Measurements from ENCODE around the gene FAM117B.

DNA sequence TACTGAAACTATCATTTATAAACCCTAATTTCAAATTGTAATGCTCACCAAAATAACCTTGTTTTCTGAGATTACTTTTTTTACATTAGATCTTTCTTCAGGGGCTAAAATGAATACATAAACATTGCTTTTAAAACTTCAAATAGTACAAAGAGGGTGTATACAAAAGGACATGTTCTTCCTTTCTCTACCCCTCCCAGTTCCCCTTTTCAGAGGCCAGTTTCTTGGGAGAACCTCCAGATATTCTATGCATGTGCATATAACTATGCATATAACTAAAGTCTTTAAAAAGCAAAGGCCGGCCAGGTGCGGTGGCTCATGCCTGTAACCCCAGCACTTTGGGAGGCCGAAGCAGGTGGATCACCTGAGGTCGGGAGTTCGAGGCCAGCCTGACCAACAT, 10.6 kb upstream of the FAM117B start:
- TF ChIP-seq, protein P1, sequence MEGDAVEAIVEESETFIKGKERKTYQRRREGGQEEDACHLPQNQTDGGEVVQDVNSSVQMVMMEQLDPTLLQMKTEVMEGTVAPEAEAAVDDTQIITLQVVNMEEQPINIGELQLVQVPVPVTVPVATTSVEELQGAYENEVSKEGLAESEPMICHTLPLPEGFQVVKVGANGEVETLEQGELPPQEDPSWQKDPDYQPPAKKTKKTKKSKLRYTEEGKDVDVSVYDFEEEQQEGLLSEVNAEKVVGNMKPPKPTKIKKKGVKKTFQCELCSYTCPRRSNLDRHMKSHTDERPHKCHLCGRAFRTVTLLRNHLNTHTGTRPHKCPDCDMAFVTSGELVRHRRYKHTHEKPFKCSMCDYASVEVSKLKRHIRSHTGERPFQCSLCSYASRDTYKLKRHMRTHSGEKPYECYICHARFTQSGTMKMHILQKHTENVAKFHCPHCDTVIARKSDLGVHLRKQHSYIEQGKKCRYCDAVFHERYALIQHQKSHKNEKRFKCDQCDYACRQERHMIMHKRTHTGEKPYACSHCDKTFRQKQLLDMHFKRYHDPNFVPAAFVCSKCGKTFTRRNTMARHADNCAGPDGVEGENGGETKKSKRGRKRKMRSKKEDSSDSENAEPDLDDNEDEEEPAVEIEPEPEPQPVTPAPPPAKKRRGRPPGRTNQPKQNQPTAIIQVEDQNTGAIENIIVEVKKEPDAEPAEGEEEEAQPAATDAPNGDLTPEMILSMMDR (IDR thresholded peaks at IDR 0.05; ENCODE audit: low read depth, low read length, missing input control), result no peak
- TF ChIP-seq RAD21 (IDR thresholded peaks at IDR 0.05), result no peak
- TF ChIP-seq, protein P2, sequence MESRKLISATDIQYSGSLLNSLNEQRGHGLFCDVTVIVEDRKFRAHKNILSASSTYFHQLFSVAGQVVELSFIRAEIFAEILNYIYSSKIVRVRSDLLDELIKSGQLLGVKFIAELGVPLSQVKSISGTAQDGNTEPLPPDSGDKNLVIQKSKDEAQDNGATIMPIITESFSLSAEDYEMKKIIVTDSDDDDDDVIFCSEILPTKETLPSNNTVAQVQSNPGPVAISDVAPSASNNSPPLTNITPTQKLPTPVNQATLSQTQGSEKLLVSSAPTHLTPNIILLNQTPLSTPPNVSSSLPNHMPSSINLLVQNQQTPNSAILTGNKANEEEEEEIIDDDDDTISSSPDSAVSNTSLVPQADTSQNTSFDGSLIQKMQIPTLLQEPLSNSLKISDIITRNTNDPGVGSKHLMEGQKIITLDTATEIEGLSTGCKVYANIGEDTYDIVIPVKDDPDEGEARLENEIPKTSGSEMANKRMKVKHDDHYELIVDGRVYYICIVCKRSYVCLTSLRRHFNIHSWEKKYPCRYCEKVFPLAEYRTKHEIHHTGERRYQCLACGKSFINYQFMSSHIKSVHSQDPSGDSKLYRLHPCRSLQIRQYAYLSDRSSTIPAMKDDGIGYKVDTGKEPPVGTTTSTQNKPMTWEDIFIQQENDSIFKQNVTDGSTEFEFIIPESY (IDR thresholded peaks at IDR 0.05), result no peak
- TF ChIP-seq, protein P3, sequence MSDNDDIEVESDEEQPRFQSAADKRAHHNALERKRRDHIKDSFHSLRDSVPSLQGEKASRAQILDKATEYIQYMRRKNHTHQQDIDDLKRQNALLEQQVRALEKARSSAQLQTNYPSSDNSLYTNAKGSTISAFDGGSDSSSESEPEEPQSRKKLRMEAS (IDR thresholded peaks at IDR 0.05), result no peak
- TF ChIP-seq, protein P4, sequence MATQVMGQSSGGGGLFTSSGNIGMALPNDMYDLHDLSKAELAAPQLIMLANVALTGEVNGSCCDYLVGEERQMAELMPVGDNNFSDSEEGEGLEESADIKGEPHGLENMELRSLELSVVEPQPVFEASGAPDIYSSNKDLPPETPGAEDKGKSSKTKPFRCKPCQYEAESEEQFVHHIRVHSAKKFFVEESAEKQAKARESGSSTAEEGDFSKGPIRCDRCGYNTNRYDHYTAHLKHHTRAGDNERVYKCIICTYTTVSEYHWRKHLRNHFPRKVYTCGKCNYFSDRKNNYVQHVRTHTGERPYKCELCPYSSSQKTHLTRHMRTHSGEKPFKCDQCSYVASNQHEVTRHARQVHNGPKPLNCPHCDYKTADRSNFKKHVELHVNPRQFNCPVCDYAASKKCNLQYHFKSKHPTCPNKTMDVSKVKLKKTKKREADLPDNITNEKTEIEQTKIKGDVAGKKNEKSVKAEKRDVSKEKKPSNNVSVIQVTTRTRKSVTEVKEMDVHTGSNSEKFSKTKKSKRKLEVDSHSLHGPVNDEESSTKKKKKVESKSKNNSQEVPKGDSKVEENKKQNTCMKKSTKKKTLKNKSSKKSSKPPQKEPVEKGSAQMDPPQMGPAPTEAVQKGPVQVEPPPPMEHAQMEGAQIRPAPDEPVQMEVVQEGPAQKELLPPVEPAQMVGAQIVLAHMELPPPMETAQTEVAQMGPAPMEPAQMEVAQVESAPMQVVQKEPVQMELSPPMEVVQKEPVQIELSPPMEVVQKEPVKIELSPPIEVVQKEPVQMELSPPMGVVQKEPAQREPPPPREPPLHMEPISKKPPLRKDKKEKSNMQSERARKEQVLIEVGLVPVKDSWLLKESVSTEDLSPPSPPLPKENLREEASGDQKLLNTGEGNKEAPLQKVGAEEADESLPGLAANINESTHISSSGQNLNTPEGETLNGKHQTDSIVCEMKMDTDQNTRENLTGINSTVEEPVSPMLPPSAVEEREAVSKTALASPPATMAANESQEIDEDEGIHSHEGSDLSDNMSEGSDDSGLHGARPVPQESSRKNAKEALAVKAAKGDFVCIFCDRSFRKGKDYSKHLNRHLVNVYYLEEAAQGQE (IDR thresholded peaks at IDR 0.05), result no peak
- no peak for TF ChIP-seq HNF4G (IDR thresholded peaks at IDR 0.05)
- no peak for TF ChIP-seq TAF1 (conservative IDR thresholded peaks at IDR 0.05)
- no peak for TF ChIP-seq HNF4A (conservative IDR thresholded peaks at IDR 0.05)
- no peak for TF ChIP-seq EGR1 (IDR thresholded peaks at IDR 0.05; ENCODE audit: low read depth in 2 of 2)
- TF ChIP-seq YY1 (IDR thresholded peaks at IDR 0.05), result no peak
- TF ChIP-seq GABPA (IDR thresholded peaks at IDR 0.05 in 1 of 2, conservative IDR thresholded peaks at IDR 0.05 in 1 of 2), result no peak
